H4 (cell line): ENCODE measurements around the gene PSMD12. TPM values are rescaled to one million over a fixed set of nuclear protein-coding genes. Genes with fewer than 3 reads are reported as not detected.
"Not testable (repeated sequence)": the region's sequence is repeated elsewhere in the genome, so short reads cannot be mapped to it uniquely, and the experiment has no call there.

Experiments used
- DNase-seq: peaks from one replicate; pipeline ENCODE4 v3.0.0-alpha.2; 2015; ENCODE audit warnings: low spot score
- total RNA-seq: library from RNA; depleted of rRNA; stranded (reverse); fragments of >200 nt; shearing (Covaris generic); gene quantifications from 2 replicates; pipeline ENCODE4 v1.2.3, GENCODE V29; 2014; rRNA removed

Gene PSMD12
- total RNA-seq, 1 experiment from 2014 or later: 55.4 TPM

- no peak for DNase-seq
Observed at GRCh38 chr17:67310406-67310805, 56.0 kb downstream of the PSMD12 start.

GRCh38 chr17:67305446-67306235 is 60.7 kb downstream of the PSMD12 start:
- DNase-seq: not testable (repeated sequence)

- DNase-seq: no peak
Observed at GRCh38 chr17:67297454-67297960, 68.9 kb downstream of the PSMD12 start.

- DNase-seq: no peak
Observed at GRCh38 chr17:67294451-67295199, 71.8 kb downstream of the PSMD12 start.

- peak; percentile 59 for DNase-seq
Observed at GRCh38 chr17:67293251-67294203, 72.8 kb downstream of the PSMD12 start.

GRCh38 chr17:67290711-67291291 is 75.6 kb downstream of the PSMD12 start:
- no peak for DNase-seq

GRCh38 chr17:67290244-67290643 is 76.1 kb downstream of the PSMD12 start:
- no peak for DNase-seq

GRCh38 chr17:67289181-67289876 is 77.0 kb downstream of the PSMD12 start:
- no peak for DNase-seq

Other genes starting within 250 kb of the PSMD12 start
- 21.7 and 29.0 TPM in 2 replicates for gene HELZ, start 121.4 kb downstream of the PSMD12 start, total RNA-seq
- gene PITPNC1, start 10.7 kb upstream of the PSMD12 start, total RNA-seq: 2.5 and 6.3 TPM in 2 replicates